ENCODE measurements around the gene HRC.

DNA sequence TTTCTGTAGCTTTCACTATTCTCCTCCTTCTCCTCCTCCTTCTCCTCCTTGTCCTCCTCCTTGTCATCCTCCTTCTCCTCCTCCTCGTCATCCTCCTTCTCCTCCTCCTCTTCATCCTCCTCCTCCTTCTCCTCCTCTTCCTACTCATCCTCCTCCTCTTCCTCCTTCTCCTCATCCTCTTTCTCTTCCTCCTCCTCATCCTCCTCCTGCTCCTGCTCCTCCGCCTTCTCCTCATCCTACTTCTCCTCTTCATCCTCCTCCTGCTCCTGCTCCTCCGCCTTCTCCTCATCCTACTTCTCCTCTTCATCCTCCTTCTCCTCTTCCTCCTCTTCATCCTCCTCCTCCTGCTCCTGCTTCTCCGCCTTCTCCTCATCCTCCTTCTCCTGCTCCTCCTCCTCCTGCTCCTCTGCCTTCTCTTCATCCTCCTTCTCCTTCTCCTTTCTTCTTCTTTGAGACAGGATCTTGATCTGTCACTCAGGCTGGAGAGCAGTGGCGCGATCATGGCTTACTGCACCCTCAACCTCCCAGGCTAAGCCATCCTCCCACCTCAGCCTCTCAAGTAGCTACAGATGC, 38.7 kb upstream of the HRC start:
- TF ChIP-seq, protein P1, sequence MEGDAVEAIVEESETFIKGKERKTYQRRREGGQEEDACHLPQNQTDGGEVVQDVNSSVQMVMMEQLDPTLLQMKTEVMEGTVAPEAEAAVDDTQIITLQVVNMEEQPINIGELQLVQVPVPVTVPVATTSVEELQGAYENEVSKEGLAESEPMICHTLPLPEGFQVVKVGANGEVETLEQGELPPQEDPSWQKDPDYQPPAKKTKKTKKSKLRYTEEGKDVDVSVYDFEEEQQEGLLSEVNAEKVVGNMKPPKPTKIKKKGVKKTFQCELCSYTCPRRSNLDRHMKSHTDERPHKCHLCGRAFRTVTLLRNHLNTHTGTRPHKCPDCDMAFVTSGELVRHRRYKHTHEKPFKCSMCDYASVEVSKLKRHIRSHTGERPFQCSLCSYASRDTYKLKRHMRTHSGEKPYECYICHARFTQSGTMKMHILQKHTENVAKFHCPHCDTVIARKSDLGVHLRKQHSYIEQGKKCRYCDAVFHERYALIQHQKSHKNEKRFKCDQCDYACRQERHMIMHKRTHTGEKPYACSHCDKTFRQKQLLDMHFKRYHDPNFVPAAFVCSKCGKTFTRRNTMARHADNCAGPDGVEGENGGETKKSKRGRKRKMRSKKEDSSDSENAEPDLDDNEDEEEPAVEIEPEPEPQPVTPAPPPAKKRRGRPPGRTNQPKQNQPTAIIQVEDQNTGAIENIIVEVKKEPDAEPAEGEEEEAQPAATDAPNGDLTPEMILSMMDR (IDR thresholded peaks at IDR 0.05) = no peak
- TF ChIP-seq EP300 (IDR thresholded peaks at IDR 0.05; ENCODE audit: borderline replicate concordance in 1 of 2, low read depth in 1 of 2, low read length in 1 of 2) (no peak), GATA2 (CRISPR knock-in tag; IDR thresholded peaks at IDR 0.05) (no peak), POLR2AphosphoS5 (IDR thresholded peaks at IDR 0.05; ENCODE audit: low read depth, low read length) (no peak), GABPA (IDR thresholded peaks at IDR 0.05; ENCODE audit: low read depth) (no peak), RXRA (IDR thresholded peaks at IDR 0.05; ENCODE audit: borderline replicate concordance, low read depth) (no peak), YY1 (IDR thresholded peaks at IDR 0.05; ENCODE audit: low read depth) (no peak), RAD21 (IDR thresholded peaks at IDR 0.05; ENCODE audit: low read length) (no peak), MXI1 (IDR thresholded peaks at IDR 0.05; ENCODE audit: low read depth, low read length) (no peak), NRF1 (IDR thresholded peaks at IDR 0.05; ENCODE audit: low read depth, low read length) (no peak), TAF1 (IDR thresholded peaks at IDR 0.05; ENCODE audit: borderline replicate concordance, low read depth, low read length) (no peak), FOXM1 (IDR thresholded peaks at IDR 0.05; ENCODE audit: low read depth) (no peak), EZH2phosphoT487 (IDR thresholded peaks at IDR 0.05; ENCODE audit: borderline replicate concordance, low read depth) (no peak)
- TF ChIP-seq, protein P2, sequence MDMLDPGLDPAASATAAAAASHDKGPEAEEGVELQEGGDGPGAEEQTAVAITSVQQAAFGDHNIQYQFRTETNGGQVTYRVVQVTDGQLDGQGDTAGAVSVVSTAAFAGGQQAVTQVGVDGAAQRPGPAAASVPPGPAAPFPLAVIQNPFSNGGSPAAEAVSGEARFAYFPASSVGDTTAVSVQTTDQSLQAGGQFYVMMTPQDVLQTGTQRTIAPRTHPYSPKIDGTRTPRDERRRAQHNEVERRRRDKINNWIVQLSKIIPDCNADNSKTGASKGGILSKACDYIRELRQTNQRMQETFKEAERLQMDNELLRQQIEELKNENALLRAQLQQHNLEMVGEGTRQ (IDR thresholded peaks at IDR 0.05; ENCODE audit: borderline replicate concordance, low read depth, low read length) = no peak
